Smooth muscle cell (in vitro differentiated cells): ENCODE results near the gene CCDC40. TPM values are rescaled to one million over a fixed set of nuclear protein-coding genes. Genes with fewer than 3 reads are reported as not detected.

Experiments
- DNase-seq: peaks from one replicate; lab custom pipeline; 2025; ENCODE audit not compliant: unreplicated experiment; lab: John Stamatoyannopoulos, UW
- H2AFZ ChIP-seq: fragments of 200-600 bp; sonication (generic); 2 replicates; pipeline ENCODE4 v1.6.0; 2016; ENCODE audit warnings: antibody characterized with exemption, low read depth, mild to moderate bottlenecking
- H3F3A ChIP-seq: fragments of 200-600 bp; sonication (generic); 2 replicates; pipeline ENCODE4 v1.6.0; 2017; ENCODE audit warnings: antibody characterized with exemption, low read depth
- H3K27ac ChIP-seq: fragments of 200-600 bp; sonication (generic); 2 replicates; pipeline ENCODE4 v1.5.1; 2016; ENCODE audit warnings: low read depth, mild to moderate bottlenecking
- H3K27me3 ChIP-seq: fragments of 200-600 bp; sonication (generic); 2 replicates; pipeline ENCODE4 v1.6.1; 2016; ENCODE audit warnings: low read depth, mild to moderate bottlenecking
- H3K36me3 ChIP-seq: fragments of 200-600 bp; sonication (generic); 2 replicates; pipeline ENCODE4 v1.5.1; 2016; ENCODE audit warnings: low read depth
- H3K4me1 ChIP-seq: fragments of 200-600 bp; sonication (generic); 2 replicates; pipeline ENCODE4 v1.5.1; 2016; ENCODE audit warnings: low read depth
- H3K4me2 ChIP-seq: fragments of 200-600 bp; sonication (generic); 2 replicates; pipeline ENCODE4 v1.6.0; 2016; ENCODE audit warnings: mild to moderate bottlenecking
- H3K4me3 ChIP-seq: fragments of 200-600 bp; sonication (generic); 2 replicates; pipeline ENCODE4 v1.5.1; 2016; ENCODE audit warnings: mild to moderate bottlenecking
- H3K79me2 ChIP-seq: fragments of 200-600 bp; sonication (generic); 2 replicates; pipeline ENCODE4 v1.6.0; 2016; ENCODE audit warnings: low read depth, mild to moderate bottlenecking
- H3K9ac ChIP-seq: fragments of 200-600 bp; sonication (generic); 2 replicates; pipeline ENCODE4 v1.6.0; 2016; ENCODE audit warnings: low read depth
- H3K9me3 ChIP-seq: fragments of 200-600 bp; sonication (generic); replicated peaks from 2 replicates; pipeline ENCODE4 v1.5.1; 2016; ENCODE audit warnings: low read depth
- H4K20me1 ChIP-seq: fragments of 200-600 bp; sonication (generic); 2 replicates; pipeline ENCODE4 v1.6.0; 2016; ENCODE audit warnings: low read depth
- CTCF ChIP-seq: fragments of 200-600 bp; sonication (generic); IDR thresholded peaks from 2 replicates; pipeline ENCODE4 v1.5.1; 2017; ENCODE audit warnings: borderline replicate concordance, mild to moderate bottlenecking, antibody characterized with exemption; ENCODE audit not compliant: insufficient read depth, poor library complexity, severe bottlenecking
- WGBS: methylation state at CpG from one replicate; pipeline ENCODE4 v1.1.7; 2016; ENCODE audit warnings: low lambda C conversion rate; 5-methylcytosine and 5-hydroxymethylcytosine counted together
- polyA plus RNA-seq: library from polyadenylated mRNA; unstranded; fragments of >200 nt; fragmentation: Nextera tagmentation; extraction: Ambion mirVana; gene quantifications from 2 replicates; pipeline ENCODE4 v1.2.1, GENCODE V29; 2016
- total RNA-seq: library from RNA; depleted of rRNA; stranded (reverse); fragments of >200 nt; gene quantifications from 2 replicates; pipeline ENCODE4 v1.2.3, GENCODE V29; 2014

CCDC40 gene
- total and polyA plus RNA-seq, 2 experiments from 2014 or later, result 0.81 to 5.9 TPM

DNA sequence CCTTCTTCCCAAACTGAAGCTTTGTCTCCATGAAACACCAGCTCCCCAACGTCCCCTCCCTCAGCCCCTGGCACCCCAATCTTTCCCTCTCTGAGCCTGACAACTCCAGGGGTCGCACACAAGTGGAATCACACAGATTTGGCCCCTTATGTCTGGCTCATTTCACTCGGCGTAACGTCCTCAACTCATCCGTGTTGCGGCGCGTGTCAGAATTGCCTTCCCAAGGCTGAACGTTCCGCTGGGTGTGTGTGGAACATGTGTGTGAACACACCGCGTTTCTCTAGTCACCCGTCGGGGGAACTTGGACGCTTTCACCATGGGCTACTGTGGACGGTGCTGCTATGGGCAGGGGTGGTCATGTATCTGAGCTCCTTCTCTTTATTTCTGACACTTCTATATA, 45.7 kb upstream of the CCDC40 start:
- Histone ChIP-seq H3F3A (peaks cover 19% of the 10 kb centered on the region), H2AFZ (no peak overlapping the region), H3K4me3 (no peak overlapping the region), H3K4me2 (no peak overlapping the region), H3K79me2 (peaks cover 15% of the 10 kb centered on the region), H3K9ac (no peak overlapping the region), H3K36me3 (no peaks in the 10 kb centered on the region), H3K9me3 (no peaks in the 10 kb centered on the region), H3K27me3 (no peaks in the 10 kb centered on the region), H4K20me1 (peaks cover 52% of the 10 kb centered on the region), H3K4me1 (peaks cover 29% of the 10 kb centered on the region), H3K27ac (no peak overlapping the region)
- WGBS, result 91% methylated on average over 17 of the region's 17 CpGs
- TF ChIP-seq CTCF, result no peak
- no peak for DNase-seq

DNA sequence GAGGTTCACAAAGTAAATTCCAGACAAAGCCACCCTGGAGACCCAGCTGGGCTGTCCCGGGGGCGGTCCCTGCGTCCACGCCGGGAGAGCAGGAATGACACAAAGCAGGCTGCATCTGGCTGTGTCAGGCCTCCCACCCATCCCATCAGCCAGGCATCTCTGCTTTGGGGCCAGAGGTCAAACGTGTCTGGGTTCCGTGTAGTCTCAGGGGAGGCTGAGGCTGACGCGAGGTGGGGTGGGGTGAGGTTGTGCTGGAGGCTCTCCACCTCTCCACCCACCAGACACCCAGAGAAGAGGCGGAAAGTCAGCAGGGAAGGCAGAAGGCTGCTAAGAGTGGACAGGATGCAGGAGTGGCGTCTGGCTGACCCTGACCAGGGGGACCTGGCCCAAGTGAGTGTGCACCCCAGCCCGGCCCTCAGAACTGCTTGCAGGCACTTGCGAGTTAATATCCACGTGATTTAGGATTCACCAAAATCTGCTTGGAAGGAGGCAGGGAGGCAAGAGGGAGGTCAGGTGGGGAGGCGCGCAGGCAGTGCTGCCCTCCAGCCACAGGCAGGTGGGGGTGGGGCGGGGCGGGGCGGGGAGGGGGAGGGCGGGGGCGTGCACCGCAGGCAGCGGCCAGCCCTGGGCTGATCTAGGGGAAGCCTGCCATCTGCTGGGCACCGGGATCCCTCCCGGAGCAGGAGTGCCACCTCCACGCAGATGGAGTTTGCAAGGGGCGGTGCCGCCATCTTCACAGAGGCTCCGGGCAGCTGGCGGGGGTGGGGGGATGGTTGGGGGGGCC, 45.1 kb upstream of the CCDC40 start:
- H3K9ac ChIP-seq, result no peak overlapping the region
- H3K79me2 ChIP-seq, result peaks cover 10% of the 10 kb centered on the region
- peaks cover 19% of the 10 kb centered on the region for H3F3A ChIP-seq
- H3K27me3 ChIP-seq, result no peaks in the 10 kb centered on the region
- peak; percentile 49 for DNase-seq
- peaks cover 29% of the 10 kb centered on the region for H3K4me1 ChIP-seq
- peak; percentile 62 for TF ChIP-seq CTCF
- H3K27ac ChIP-seq, result no peak overlapping the region
- peaks cover 45% of the 10 kb centered on the region for H4K20me1 ChIP-seq
- WGBS, result 38% methylated on average over 15 of the region's 30 CpGs
- H3K4me2 ChIP-seq, result peak overlapping the region; percentile 85
- H3K9me3 ChIP-seq, result no peaks in the 10 kb centered on the region
- H3K36me3 ChIP-seq, result no peaks in the 10 kb centered on the region
- H2AFZ ChIP-seq, result no peak overlapping the region
- peak overlapping the region; percentile 41 for H3K4me3 ChIP-seq

DNA sequence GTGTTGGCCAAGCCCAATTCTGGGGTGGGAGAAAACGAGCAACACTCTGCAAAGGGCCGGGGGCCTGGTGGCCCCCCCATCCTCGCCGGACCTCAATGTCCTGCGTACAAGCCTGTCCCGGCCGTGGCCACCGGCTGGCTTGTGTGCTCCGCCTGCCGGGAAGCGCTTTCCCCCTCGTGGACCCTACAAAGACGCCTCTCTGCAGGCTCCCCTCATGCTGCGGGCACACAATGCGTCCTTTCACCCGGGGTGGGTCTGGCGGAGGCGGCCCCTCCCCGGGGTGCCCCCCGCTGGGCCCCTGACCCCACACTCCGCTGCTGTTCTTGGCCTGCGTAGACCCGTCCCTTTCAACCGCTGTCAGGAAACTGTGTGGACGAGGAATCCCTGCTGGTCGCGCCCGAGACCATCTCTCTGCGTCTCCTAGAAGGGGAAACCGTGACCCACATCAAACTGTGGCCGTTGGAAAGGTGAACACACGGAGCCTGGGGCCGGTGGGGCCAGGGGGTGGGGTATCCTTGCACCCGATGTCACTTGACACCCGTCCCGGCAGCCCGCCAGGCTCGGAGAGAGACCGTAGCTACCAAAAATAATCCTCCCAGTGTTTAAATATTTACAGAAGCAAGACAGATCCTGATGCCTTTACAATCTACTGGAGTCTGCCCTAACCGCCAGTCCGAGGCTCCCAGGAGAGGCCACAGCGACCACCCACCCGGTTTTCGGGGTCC, 44.4 kb upstream of the CCDC40 start:
- Histone ChIP-seq H3K9me3 (no peaks in the 10 kb centered on the region), H3K9ac (peak overlapping the region; percentile 58), H4K20me1 (peaks cover 38% of the 10 kb centered on the region), H3K4me3 (peak overlapping the region; percentile 41), H3K4me1 (peaks cover 29% of the 10 kb centered on the region), H3K27ac (peak overlapping the region; percentile 87), H3K27me3 (no peaks in the 10 kb centered on the region), H3K79me2 (peaks cover 6% of the 10 kb centered on the region), H3F3A (peaks cover 14% of the 10 kb centered on the region), H3K4me2 (peak overlapping the region; percentile 85), H2AFZ (no peak overlapping the region), H3K36me3 (no peaks in the 10 kb centered on the region)
- 25% methylated on average over 29 of the region's 44 CpGs for WGBS
- peak; percentile 41 for DNase-seq
- TF ChIP-seq CTCF, result no peak
